Activated CD4-positive, CD25-positive, alpha-beta regulatory T cell treated with anti-CD3 and anti-CD28 coated beads, Interleukin-2, amount 50 U/mL, for 24 hours (primary cell): ENCODE results near the gene CD101.
A peak's percentile ranks its signal among the peaks of the same experiment; 100 is the strongest.

Experiments used
- ATAC-seq, 2 donors: fragments of 150-1000 bp; cut with Tn5 transposase; one replicate each; pipeline ENCODE4 v1.10.0; 2021; ENCODE audit warnings: mild to moderate bottlenecking in 1 of 2, moderate library complexity in 1 of 2

CD101 gene

DNA sequence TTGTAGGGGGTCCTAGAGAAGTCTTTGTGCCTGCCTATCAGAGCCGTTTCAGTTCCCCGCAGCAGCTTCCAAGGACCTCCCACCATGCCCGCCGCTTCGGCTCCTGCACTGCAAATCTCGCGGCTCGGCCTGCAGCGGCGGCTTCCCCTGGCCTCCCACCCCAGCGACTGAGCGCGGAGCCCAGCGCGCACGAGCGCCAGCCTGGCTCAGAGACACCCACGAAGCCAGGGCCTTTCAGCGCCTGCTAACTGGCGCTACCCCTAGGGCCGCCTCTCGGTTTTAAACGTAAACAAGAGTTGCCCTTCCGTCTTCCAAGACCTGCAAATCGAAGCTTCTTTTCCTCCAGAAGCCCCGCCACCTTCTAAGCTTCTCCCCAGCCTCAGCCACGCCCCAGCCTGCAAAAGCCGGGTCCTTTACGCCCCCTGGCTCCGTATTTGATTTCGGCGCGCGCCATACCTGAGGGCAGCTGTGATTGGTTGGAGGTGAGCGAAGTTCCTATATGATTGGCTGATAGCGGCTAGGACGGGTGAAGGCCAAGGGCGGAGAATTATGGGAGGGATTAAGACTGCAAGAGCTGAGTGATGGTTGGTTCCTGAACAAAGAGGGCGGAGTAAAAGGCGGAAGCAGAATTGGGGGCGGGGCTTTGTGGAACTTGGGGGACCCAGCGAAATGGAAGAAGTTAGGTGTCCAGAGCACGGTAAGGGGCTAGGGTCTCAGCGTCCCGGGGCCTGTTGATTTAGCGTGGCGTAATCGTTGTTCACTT is 58.3 kb downstream of the CD101 start, which contains the start of gene TTF2:
Gene TTF2 (plus strand): TSS at position 649 of the 763 bp plus-strand sequence. CDS start 21 bp downstream, at position 670.
- peak; percentile 95 to 96 for ATAC-seq

DNA sequence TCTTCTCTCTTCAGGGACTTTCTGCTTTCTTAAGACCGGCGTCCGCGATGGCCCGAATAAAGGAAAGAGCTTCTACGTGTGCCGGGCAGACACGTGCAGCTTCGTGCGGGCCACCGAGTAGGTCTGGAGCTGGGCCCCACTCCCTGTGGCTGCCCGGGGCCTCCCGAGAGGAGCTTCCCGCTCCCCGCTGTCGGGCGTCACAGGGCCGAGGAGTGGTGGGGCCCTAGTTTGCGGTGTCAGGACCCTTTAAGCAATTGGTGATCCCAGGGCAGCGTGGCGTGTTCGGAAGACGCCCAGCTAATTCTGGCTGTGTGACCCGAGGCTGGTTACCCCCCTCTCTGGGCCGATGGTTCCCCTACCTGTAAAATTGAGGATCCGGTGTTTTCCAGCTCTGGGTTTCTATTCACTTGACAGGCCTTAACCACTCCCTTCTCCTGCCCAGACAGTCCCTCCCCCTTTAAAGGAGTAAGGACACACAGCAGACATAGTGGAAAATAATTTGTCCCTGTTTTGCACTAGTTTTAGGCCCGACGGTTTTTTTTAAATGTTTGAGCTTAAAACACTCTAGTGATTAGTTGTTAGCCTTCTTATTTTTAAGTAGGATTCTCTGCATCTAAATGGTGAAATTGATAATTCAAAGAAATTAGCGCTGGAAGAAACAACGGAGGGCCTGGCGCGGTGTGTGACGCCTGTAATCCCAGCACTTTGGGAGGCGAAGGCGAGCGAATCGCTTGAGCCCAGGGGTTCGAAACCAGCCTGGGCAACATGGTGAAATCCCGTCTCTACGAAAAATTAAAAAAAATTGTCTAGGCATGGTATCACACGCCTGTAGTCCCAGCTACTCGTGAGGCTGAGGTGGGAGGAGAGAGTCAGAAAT is 59.1 kb downstream of the CD101 start:
- ATAC-seq: peak; percentile 2 to 4

DNA sequence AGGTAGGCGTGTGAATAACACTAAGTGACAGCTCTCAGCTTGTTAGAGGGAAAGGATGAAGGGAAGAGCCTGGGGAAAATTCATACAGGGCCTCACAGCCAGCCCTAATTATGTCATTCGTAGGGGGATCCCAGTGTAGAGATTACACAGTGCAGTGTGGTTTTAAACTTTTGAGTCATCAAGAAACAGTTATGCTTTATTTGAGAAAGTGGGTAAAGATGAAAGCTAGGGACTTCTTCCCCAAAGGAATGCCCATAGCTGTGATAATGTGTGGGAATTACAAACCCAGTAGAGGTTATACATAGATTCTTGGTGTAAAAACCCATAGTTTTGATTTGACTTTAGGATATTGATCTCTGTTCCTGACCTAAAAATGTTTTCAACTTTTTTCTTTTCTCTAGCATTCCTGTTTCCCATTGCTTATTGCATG is 60.4 kb downstream of the CD101 start:
- peak; percentile 30 to 49 for ATAC-seq

DNA sequence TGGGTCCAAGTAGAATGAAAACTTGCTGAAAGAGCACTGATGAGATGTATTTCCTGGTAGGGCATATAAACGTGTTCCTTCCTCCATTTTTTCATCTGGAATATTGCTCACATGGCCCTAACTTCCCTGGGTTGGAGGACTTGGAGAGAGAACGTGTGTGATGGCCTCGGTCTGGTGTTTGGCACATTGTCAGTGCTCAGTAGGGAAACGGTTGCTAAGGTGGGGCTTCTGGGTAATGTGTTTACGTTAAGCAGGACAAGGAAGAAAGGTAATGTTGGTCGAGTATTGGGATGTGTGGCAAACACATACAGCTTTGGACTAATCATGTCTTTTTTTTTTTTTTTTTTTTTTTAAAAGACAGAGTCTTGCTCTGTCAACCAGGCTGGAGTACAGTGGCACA is 64.8 kb downstream of the CD101 start:
- no peak for ATAC-seq

DNA sequence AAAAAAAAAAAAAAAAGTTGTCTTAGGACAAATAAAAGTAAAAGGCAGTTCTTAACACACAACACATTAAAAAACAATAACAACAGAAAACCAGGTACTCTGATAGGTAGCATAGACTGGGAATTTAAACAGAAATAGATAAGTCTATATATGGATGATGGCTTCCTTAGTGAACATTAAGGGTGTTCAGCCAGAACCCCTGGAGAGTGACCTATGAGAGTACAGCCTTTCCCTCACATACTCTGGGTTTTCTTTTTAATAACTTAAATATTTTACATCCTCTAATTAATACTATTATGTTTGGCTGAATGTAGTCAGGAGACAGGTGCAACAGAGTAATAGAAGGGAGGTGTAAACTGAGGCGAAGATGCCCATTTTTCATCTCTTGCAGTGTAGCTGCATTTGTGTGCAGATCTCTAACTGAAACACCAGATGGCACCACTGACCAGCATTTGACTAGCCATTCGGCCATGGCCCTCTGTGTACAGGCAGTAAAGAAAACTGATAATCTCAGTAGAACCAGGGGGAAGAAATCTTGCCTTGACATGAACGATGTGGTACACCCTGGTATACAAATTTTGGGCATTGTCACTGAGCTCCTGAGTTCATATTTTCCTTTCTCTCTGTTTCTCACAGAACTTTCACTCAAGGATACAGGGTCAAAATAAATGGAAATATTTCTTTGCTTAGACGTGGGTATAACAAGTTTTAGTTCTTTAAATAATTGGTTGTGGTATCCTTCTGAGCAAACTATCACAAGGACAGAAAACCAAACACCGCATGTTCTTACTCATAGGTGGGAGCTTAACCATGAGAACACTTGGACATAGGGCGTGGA is 66.2 kb downstream of the CD101 start:
- ATAC-seq: peak; percentile 66 to 71

DNA sequence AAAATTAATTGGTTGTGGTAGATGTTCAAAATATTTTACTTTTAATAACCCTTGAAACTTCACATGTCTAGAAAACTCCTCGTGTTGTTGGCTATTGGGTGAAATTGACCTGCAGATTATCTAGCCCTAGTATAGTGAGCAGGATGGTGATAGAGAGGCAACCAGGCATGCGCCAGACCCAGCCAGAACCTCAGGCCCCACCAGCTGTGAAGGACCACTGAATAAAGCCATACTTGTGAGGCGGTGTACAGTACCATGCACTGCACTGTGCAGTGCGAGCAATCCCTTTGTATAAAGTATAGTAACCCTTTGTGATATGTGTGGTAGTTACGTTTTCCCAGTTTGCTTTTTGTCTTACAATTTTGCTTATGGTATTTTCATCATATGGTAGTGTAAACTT is 67.0 kb downstream of the CD101 start:
- ATAC-seq: no peak

DNA sequence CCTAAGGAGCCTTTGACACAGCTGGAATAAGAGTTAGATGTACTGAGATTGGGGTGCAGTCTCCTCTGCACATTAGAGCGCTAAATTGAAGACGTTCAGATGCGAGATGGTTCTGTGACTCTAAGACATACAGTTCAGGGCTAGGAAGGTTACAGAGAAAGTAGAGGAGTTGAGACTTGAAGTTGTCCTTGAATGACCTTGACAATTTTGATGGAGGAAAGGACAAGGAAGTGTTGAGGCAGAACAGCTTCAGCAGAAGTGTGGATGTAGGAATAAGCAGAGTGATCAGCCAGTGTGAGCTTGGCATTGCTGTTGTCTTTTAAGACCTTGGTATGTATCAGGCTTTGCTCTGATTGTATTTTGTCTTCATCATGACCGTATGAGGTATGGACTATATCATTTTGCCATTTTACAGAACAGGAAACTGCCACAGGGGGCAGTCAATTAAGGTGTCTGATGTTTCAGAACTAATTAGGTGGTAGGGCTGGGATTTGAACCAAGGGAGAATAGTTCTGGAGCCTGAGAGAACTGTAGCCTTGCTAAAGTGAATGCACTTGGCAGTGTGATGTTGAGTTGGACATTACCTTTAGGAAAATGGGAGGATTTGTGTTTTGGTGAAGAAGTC is 67.8 kb downstream of the CD101 start:
- ATAC-seq: no peak

DNA sequence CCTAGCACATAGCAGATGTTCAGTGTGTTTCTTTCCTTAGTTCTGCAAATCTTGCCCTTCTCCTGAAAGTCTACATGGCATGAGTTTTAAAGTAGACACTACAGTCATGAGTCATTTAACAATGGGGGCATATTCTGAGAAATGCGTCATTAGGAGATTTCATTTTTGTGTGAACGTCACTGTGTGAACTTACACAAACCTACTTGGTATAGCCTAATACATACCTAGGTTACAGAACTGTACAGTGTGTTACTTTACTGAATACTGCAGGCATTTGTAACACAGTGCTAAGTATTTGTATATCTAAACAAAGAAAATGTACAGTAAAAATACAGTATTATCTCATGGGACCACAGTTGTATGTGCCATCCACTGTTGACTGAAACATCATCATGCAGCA is 68.6 kb downstream of the CD101 start:
- peak; percentile 89 to 95 for ATAC-seq

DNA sequence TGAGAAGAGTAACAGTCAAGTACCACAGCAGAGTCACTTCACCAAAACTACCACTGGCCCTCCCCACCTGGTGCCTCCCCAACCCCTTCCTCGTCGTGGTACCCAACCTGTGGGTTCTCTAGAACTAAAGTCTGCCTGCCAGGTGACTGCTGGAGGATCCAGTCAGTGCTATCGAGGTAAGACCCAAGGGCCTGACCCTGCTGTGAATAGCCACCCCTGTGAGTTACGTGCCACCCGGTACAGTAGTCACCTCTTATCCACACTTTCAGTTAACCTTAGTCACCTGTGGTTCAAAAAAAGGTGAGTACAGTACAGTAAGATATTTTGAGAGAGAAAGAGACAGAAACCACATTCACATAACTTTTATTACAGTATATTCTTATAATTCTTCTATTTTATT is 75.1 kb downstream of the CD101 start:
- ATAC-seq: peak; percentile 48 to 52

DNA sequence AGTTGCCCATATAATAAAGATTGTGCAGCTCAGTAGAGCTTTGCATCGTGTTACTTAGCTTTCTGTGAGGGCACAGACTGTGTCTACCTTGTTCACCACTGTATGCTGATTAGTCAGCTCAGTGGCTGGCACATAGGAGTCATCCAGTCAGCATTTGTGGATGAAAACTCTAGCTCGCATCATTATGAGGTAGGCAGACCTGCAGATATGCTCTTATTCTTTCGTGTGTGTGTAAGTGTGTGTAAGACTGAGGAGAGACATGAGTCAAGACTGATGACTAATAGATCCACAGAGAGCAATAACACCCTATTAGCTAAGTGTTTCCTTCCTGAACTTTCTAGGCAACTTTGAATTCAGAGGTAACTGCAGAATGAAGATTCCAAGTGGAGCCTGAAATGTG is 75.7 kb downstream of the CD101 start:
- ATAC-seq: peak; percentile 98

DNA sequence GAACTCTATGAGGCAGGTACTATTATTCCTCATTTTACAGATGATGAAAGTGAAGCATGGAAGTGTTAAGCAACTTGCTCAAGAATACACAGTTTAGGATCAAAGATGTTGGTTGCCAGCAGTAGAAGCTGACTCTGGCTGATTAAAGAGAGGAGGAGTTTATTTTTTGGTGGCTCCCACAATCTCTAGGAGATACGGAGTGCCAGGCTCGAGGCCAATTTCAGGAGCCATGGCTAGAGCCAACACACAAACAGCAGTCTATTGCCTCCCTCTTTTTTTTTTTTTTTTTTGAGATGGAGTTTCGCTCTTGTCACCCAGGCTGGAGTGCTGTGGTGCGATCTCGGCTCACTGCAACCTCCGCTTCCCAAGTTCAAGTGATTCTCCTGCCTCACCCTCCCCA is 78.2 kb downstream of the CD101 start:
- ATAC-seq: no peak

DNA sequence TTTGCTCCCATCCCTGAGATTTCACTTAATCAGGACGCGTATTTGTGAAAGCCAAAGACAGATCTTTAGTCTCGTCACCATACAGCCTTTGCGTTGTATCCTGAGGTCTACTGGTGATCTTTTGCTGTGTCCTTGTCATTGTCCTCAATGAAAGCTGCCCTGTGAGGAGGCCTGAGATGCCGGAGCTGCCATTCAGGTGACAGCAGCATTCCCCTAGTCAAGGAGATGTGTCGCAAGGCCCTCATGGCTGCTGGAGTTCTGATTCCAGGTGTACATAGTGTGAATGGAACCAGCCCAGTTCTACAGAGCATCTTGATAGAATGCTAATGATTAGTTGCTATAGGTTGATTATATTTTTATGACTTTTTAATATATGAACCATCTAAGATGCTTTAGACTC is 82.7 kb downstream of the CD101 start:
- ATAC-seq: no peak
